HepG2 (cell line): ENCODE results near the gene RBM19. TPM values are rescaled to one million over a fixed set of nuclear protein-coding genes. Genes with fewer than 3 reads are reported as not detected.

Experiments
- ATAC-seq: fragments of 200-7000 bp; cut with Tn5 transposase; 3 replicates; pipeline ENCODE4 v1.9.1; 2020; ENCODE audit warnings: mild to moderate bottlenecking, moderate library complexity
- BruUV-seq: library from RNA; stranded (reverse); fragments of 400-500 nt; replicated peaks from 2 replicates; lab custom pipeline; 2021; lab: Mats Ljungman, UMichigan
- CTCF ChIA-PET: fragments of 300-600 bp; formaldehyde crosslinking; extraction: SDS; loops from one replicate; lab custom pipeline; 2021; ENCODE audit warnings: low total read pairs, inconsistent platforms, low intra/inter-chr PET ratio; lab: Yijun Ruan, JAX
- POLR2A ChIA-PET: fragments of 350-600 bp; sonication (Branson Sonifier 250); formaldehyde crosslinking; loops from one replicate; lab custom pipeline; 2020; ENCODE audit warnings: antibody characterized with exemption, inconsistent platforms; lab: Yijun Ruan, JAX
- DNase-seq: peaks from one replicate; pipeline ENCODE4 v3.0.0-alpha.2; 2015; ENCODE audit warnings: low spot score
- FAIRE-seq: peaks from 3 replicates; lab custom pipeline; 2011; peaks lifted over from hg19 to GRCh38; lab: Jason Lieb, UNC
- H2AFZ ChIP-seq: one replicate; pipeline ENCODE4 v1.6.1; 2011; ENCODE audit warnings: low read length, inconsistent platforms
- H3K27ac ChIP-seq: fragments of 300-600 bp; 3 replicates; pipeline ENCODE4 v1.8.0; 2011; ENCODE audit warnings: mixed run types, mild to moderate bottlenecking, mixed read lengths, low read length, inconsistent platforms; ENCODE audit not compliant: insufficient read depth; ENCODE audit errors: extremely low read length
- H3K27me3 ChIP-seq, 2 experiments: fragments of 200-600 bp in 1 of 2; 2 replicates in 1 of 2; 3 replicates in 1 of 2; pipeline versions ENCODE4 v1.6.0 to v1.8.0; 2011; ENCODE audit warnings: low read length in 2 of 2, mild to moderate bottlenecking in 2 of 2, moderate library complexity in 2 of 2, inconsistent platforms in 1 of 2; ENCODE audit not compliant: insufficient read depth in 2 of 2, control insufficient read depth in 1 of 2
- H3K36me3 ChIP-seq, 2 experiments: fragments of 200-600 bp in 1 of 2; replicated peaks in 1 of 2; 2 replicates in 1 of 2; 3 replicates in 1 of 2; pipeline versions ENCODE4 v1.5.1 to v1.8.0; 2011; ENCODE audit warnings: low read length in 2 of 2, inconsistent platforms in 1 of 2; ENCODE audit not compliant: insufficient read depth in 2 of 2, control insufficient read depth in 1 of 2
- H3K4me1 ChIP-seq: 2 replicates; pipeline ENCODE4 v1.5.1; 2012; ENCODE audit warnings: low read length, inconsistent platforms; ENCODE audit not compliant: insufficient read depth
- H3K4me2 ChIP-seq: 2 replicates; pipeline ENCODE4 v1.6.0; 2011; ENCODE audit warnings: low read depth, low read length, inconsistent platforms
- H3K4me3 ChIP-seq, 3 experiments: fragments of 200-600 bp in 1 of 3; sonication (generic), shearing (Covaris generic) in 1 of 3; replicated peaks in 1 of 3; 2 replicates each; pipeline ENCODE4 v1.5.1; 2011 to 2016; ENCODE audit warnings: low read length in 3 of 3, inconsistent platforms in 2 of 3, low read depth in 2 of 3, mild to moderate bottlenecking in 2 of 3, control low read depth in 1 of 3, mixed read lengths in 1 of 3; ENCODE audit not compliant: insufficient read depth in 1 of 3
- H3K79me2 ChIP-seq: one replicate; pipeline ENCODE4 v1.6.1; 2011; ENCODE audit warnings: low read length, inconsistent platforms; ENCODE audit not compliant: insufficient read depth
- H3K9ac ChIP-seq: 2 replicates; pipeline ENCODE4 v1.6.0; 2011; ENCODE audit warnings: mild to moderate bottlenecking, low read depth, low read length, inconsistent platforms; ENCODE audit not compliant: insufficient read depth
- H3K9me3 ChIP-seq: 2 replicates; pipeline ENCODE4 v1.5.1; 2012; ENCODE audit warnings: mild to moderate bottlenecking, low read length
- H4K20me1 ChIP-seq: 2 replicates; pipeline ENCODE4 v1.6.0; 2011; ENCODE audit warnings: inconsistent platforms, mild to moderate bottlenecking, low read length, moderate library complexity; ENCODE audit not compliant: insufficient read depth
- ARHGAP35 ChIP-seq: sonication (generic); formaldehyde crosslinking; IDR thresholded peaks from 2 replicates; pipeline ENCODE4 v1.9.0; 2022; ENCODE audit warnings: mild to moderate bottlenecking, inconsistent platforms, moderate library complexity, missing genetic modification reagents, borderline replicate concordance
- ATF7 ChIP-seq, 2 experiments: fragments of 450-650 bp in 1 of 2; sonication (generic) in 1 of 2; formaldehyde crosslinking in 1 of 2; IDR thresholded peaks; 2 replicates each; pipeline versions ENCODE4 v1.4.0 to v1.6.1; 2016 to 2020; ENCODE audit warnings: antibody characterized with exemption in 1 of 2, mild to moderate bottlenecking in 1 of 2, missing genetic modification reagents in 1 of 2
- BORCS8-MEF2B ChIP-seq: sonication (generic); formaldehyde crosslinking; IDR thresholded peaks from 2 replicates; pipeline ENCODE4 v1.8.0; 2022; ENCODE audit warnings: mild to moderate bottlenecking, missing genetic modification reagents
- CHD4 ChIP-seq: fragments of 200-600 bp; sonication (generic); IDR thresholded peaks from 2 replicates; pipeline ENCODE4 v1.7.0; 2017; ENCODE audit warnings: mild to moderate bottlenecking, low read length, borderline replicate concordance
- GZF1 ChIP-seq: sonication (generic); formaldehyde crosslinking; IDR thresholded peaks from 2 replicates; pipeline ENCODE4 v1.5.1; 2020; ENCODE audit warnings: mild to moderate bottlenecking, missing genetic modification reagents
- HDAC1 ChIP-seq: sonication (generic); formaldehyde crosslinking; IDR thresholded peaks from 2 replicates; pipeline ENCODE4 v1.5.1; 2020; ENCODE audit warnings: mild to moderate bottlenecking, missing genetic modification reagents
- HNRNPLL ChIP-seq: fragments of 200-400 bp; formaldehyde crosslinking; IDR thresholded peaks from 2 replicates; pipeline ENCODE4 v1.6.1; 2017; ENCODE audit warnings: mild to moderate bottlenecking, low read depth, low read length; ENCODE audit not compliant: poor library complexity, severe bottlenecking
- IRX3 ChIP-seq: sonication (generic); formaldehyde crosslinking; IDR thresholded peaks from 2 replicates; pipeline ENCODE4 v1.8.1; 2023; ENCODE audit warnings: mild to moderate bottlenecking, low read depth, missing genetic modification reagents, borderline replicate concordance
- JUND ChIP-seq: sonication (generic); formaldehyde crosslinking; IDR thresholded peaks from 2 replicates; pipeline ENCODE4 v1.8.0; 2022; ENCODE audit warnings: mild to moderate bottlenecking, missing genetic modification reagents
- KDM4B ChIP-seq: sonication (generic); formaldehyde crosslinking; IDR thresholded peaks from 2 replicates; pipeline ENCODE4 v1.4.0; 2020; ENCODE audit warnings: missing genetic modification reagents
- NAIF1 ChIP-seq: sonication (generic); formaldehyde crosslinking; IDR thresholded peaks from 2 replicates; pipeline ENCODE4 v1.5.0; 2020; ENCODE audit warnings: mild to moderate bottlenecking, missing genetic modification reagents, borderline replicate concordance
- RXRB ChIP-seq: IDR thresholded peaks from 2 replicates; pipeline ENCODE4 v1.6.1; 2016; ENCODE audit warnings: borderline replicate concordance, missing genetic modification reagents, missing compliant biosample characterization
- TOE1 ChIP-seq: sonication (generic); formaldehyde crosslinking; IDR thresholded peaks from 2 replicates; pipeline ENCODE4 v1.4.0; 2020; ENCODE audit warnings: mild to moderate bottlenecking, missing genetic modification reagents
- ZC3H13 ChIP-seq: sonication (generic); formaldehyde crosslinking; IDR thresholded peaks from 2 replicates; pipeline ENCODE4 v1.8.1; 2023; ENCODE audit warnings: mild to moderate bottlenecking, missing genetic modification reagents, moderate library complexity
- ZNF33B ChIP-seq: sonication (generic); formaldehyde crosslinking; IDR thresholded peaks from 2 replicates; pipeline ENCODE4 v1.5.1; 2020; ENCODE audit warnings: mild to moderate bottlenecking, missing genetic modification reagents
- ZNF720 ChIP-seq: sonication (generic); formaldehyde crosslinking; IDR thresholded peaks from 2 replicates; pipeline ENCODE4 v1.4.0; 2020; ENCODE audit warnings: missing genetic modification reagents
- ZNF777 ChIP-seq: sonication (generic); formaldehyde crosslinking; IDR thresholded peaks from 2 replicates; pipeline ENCODE4 v1.4.0; 2020; ENCODE audit warnings: missing genetic modification reagents
- WGBS: methylation state at CpG from one replicate; pipeline ENCODE4 v1.1.6; 2017; ENCODE audit warnings: low lambda C conversion rate; 5-methylcytosine and 5-hydroxymethylcytosine counted together
- in situ Hi-C: cut with HindIII; loops from 2 replicates; pipeline ENCODE4 v1.10.0; 2017; ENCODE audit warnings: low pct_unique_long_range_greater_than_20kb; ENCODE audit not compliant: extremely low pct_ligation_motif_present
- intact Hi-C: fragments of 100-400 bp; cut with micrococcal nuclease; formaldehyde crosslinking; loops from one replicate; pipeline ENCODE4 v1.10.0; 2022; ENCODE audit not compliant: unreplicated experiment
- polyA plus RNA-seq, 8 experiments: library from polyadenylated mRNA; depleted of rRNA in 3 of 8; stranded (reverse) in 7 of 8; unstranded in 1 of 8; fragments of >200 nt; fragmentation: Illumina TruSeq in 4 of 8; extraction: Trizol in 4 of 8; gene quantifications; 2 replicates each; pipeline versions ENCODE4 v1.2.1 to v1.2.3, GENCODE V29; 2011 to 2016; ENCODE audit warnings: low read depth in 4 of 8, missing spikeins in 1 of 8, mixed read lengths in 1 of 8; ENCODE audit not compliant: insufficient read depth in 1 of 8
- total RNA-seq, 5 experiments: library from RNA; depleted of rRNA; stranded (reverse); fragments of >200 nt; fragmentation: Illumina TruSeq; extraction: Trizol; gene quantifications; 2 replicates each; pipeline ENCODE4 v1.2.3, GENCODE V29; 2016; ENCODE audit warnings: low read depth in 1 of 5

Gene RBM19
- total and polyA plus RNA-seq, 2 of the 13 experiments (the other 11 are each of a cell fraction or from before 2014, with no cell fraction given): 19.3 to 32.2 TPM

GRCh38 chr12:114003286-114003685, 37.2 kb upstream of the RBM19 start:
- Histone ChIP-seq H3K27ac (no peak overlapping the region), H3K4me3 (no peak overlapping the region), H3K9ac (no peak overlapping the region), H3K36me3 (no peaks in the 10 kb centered on the region), H3K27me3 (peaks cover 1 to 21% of the 10 kb centered on the region in 2 experiments; a peak in 3 of 5 replicates), H3K4me2 (no peak overlapping the region), H3K4me1 (no peaks in the 10 kb centered on the region), H4K20me1 (no peaks in the 10 kb centered on the region), H3K9me3 (no peaks in the 10 kb centered on the region), H2AFZ (no peak overlapping the region), H3K79me2 (no peaks in the 10 kb centered on the region)
- DNase-seq: no peak
- ChIA-PET POLR2A (no interaction called here), CTCF (no interaction called here)
- FAIRE-seq: no peak
- no peak for ATAC-seq
- intact Hi-C loops (no loop called here), in situ Hi-C loops (no loop called here)
- WGBS: 65% methylated on average over 4 of the region's 5 CpGs
- no TSS peak for BruUV-seq
- TF ChIP-seq IRX3: no peak
- no peak for TF ChIP-seq ZNF720
- no peak for TF ChIP-seq HDAC1 (CRISPR knock-in tag)
- no peak for TF ChIP-seq KDM4B (CRISPR knock-in tag)
- TF ChIP-seq ZC3H13: no peak
- TF ChIP-seq JUND: no peak
- TF ChIP-seq NAIF1 (CRISPR knock-in tag): no peak
- no peak for TF ChIP-seq ZNF33B (CRISPR knock-in tag)
- no peak for TF ChIP-seq BORCS8-MEF2B
- no peak for TF ChIP-seq ARHGAP35 (CRISPR knock-in tag)
- TF ChIP-seq HNRNPLL: no peak
- TF ChIP-seq TOE1 (CRISPR knock-in tag): no peak
- TF ChIP-seq CHD4: no peak
- TF ChIP-seq ZNF777 (CRISPR knock-in tag): no peak
- no peak for TF ChIP-seq ATF7 (IDR thresholded peaks at IDR 0.05)
- TF ChIP-seq ATF7 (CRISPR knock-in tag; IDR thresholded peaks at IDR 0.05): no peak
- no peak for TF ChIP-seq RXRB (CRISPR knock-in tag)
- no peak for TF ChIP-seq GZF1 (CRISPR knock-in tag)
